Endothelial cell of umbilical vein (primary cell): ENCODE results near the gene ITFG1. TPM values are rescaled to one million over a fixed set of nuclear protein-coding genes. Genes with fewer than 3 reads are reported as not detected.
A peak's percentile ranks its signal among the peaks of the same experiment; 100 is the strongest.

Experiments used
- BruUV-seq: library from RNA; stranded (reverse); fragments of 400-500 nt; replicated peaks from 2 replicates; lab custom pipeline; 2021; lab: Mats Ljungman, UMichigan
- CTCF ChIA-PET: fragments of 300-600, 350-600 bp; sonication (Branson Sonifier 250); formaldehyde crosslinking; loops from one replicate; lab custom pipeline; 2021; ENCODE audit warnings: antibody characterized with exemption, inconsistent platforms; lab: Charles Lee
- POLR2A ChIA-PET: fragments of 300-600, 350-600 bp; sonication (Branson Sonifier 250); formaldehyde crosslinking; loops from one replicate; lab custom pipeline; 2021; ENCODE audit warnings: antibody characterized with exemption, inconsistent platforms; lab: Charles Lee
- DNase-seq: peaks from one replicate; pipeline ENCODE4 v3.0.0-alpha.2; 2011; ENCODE audit warnings: low read depth, low spot score
- FAIRE-seq: peaks from 2 replicates; lab custom pipeline; 2011; peaks lifted over from hg19 to GRCh38; lab: Jason Lieb, UNC
- H2AFZ ChIP-seq: 2 replicates; pipeline ENCODE4 v1.6.0; 2012; ENCODE audit warnings: low read depth, low read length, control low read depth, inconsistent platforms
- H3K27ac ChIP-seq: 2 replicates; pipeline ENCODE4 v1.5.1; 2011; ENCODE audit warnings: low read depth, mild to moderate bottlenecking, control low read depth, low read length, moderate library complexity; ENCODE audit not compliant: insufficient read depth
- H3K27me3 ChIP-seq, 2 experiments: 2 replicates each; pipeline versions ENCODE4 v1.6.0 to v1.6.1; 2011; ENCODE audit warnings: low read length in 2 of 2, mixed read lengths in 1 of 2; ENCODE audit not compliant: control insufficient read depth in 2 of 2, insufficient read depth in 2 of 2
- H3K36me3 ChIP-seq, 2 experiments: 2 replicates in 1 of 2; 3 replicates in 1 of 2; pipeline ENCODE4 v1.5.1; 2011; ENCODE audit warnings: low read length in 2 of 2, mild to moderate bottlenecking in 1 of 2, moderate library complexity in 1 of 2; ENCODE audit not compliant: control insufficient read depth in 2 of 2, insufficient read depth in 2 of 2; ENCODE audit errors: extremely low read depth in 1 of 2
- H3K4me1 ChIP-seq: 3 replicates; pipeline ENCODE4 v1.5.1; 2011; ENCODE audit warnings: mild to moderate bottlenecking, low read length; ENCODE audit not compliant: control insufficient read depth, insufficient read depth; ENCODE audit errors: extremely low read depth
- H3K4me2 ChIP-seq: 2 replicates; pipeline ENCODE4 v1.6.1; 2011; ENCODE audit warnings: low read length, control low read depth, mixed read lengths; ENCODE audit not compliant: insufficient read depth
- H3K4me3 ChIP-seq, 3 experiments: fragments of 200-600 bp in 1 of 3; sonication (generic), shearing (Covaris generic) in 1 of 3; replicated peaks in 1 of 3; 2 replicates each; pipeline ENCODE4 v1.5.1; 2011 to 2016; ENCODE audit warnings: control low read depth in 3 of 3, low read length in 3 of 3, mild to moderate bottlenecking in 2 of 3, inconsistent platforms in 1 of 3, low read depth in 1 of 3, moderate library complexity in 1 of 3; ENCODE audit not compliant: insufficient read depth in 1 of 3
- H3K79me2 ChIP-seq: 2 replicates; pipeline ENCODE4 v1.6.0; 2012; ENCODE audit warnings: low read length, inconsistent platforms; ENCODE audit not compliant: control insufficient read depth, insufficient read depth
- H3K9ac ChIP-seq: replicated peaks from 2 replicates; pipeline ENCODE3; 2011; ENCODE audit warnings: low read length, control low read depth; ENCODE audit not compliant: insufficient read depth; ENCODE audit errors: extremely low read depth
- H3K9me1 ChIP-seq: replicated peaks from 3 replicates; pipeline ENCODE4 v1.6.0; 2011; ENCODE audit warnings: mild to moderate bottlenecking, low read length; ENCODE audit not compliant: control insufficient read depth, insufficient read depth; ENCODE audit errors: extremely low read depth
- H3K9me3 ChIP-seq: replicated peaks from 2 replicates; pipeline ENCODE4 v1.5.1; 2012; ENCODE audit warnings: low read length, inconsistent platforms; ENCODE audit not compliant: control insufficient read depth, insufficient read depth
- H4K20me1 ChIP-seq: replicated peaks from 2 replicates; pipeline ENCODE3; 2011; ENCODE audit warnings: mild to moderate bottlenecking, low read length; ENCODE audit not compliant: control insufficient read depth, insufficient read depth; ENCODE audit errors: extremely low read depth
- CTCF ChIP-seq, 2 donors: IDR thresholded peaks; 1 replicate in 1 of 2; 2 replicates in 1 of 2; pipeline ENCODE4 v1.5.1; 2011; ENCODE audit warnings: low read length in 2 of 2, mild to moderate bottlenecking in 2 of 2, moderate library complexity in 2 of 2, control low read depth in 1 of 2, inconsistent platforms in 1 of 2, low read depth in 1 of 2; ENCODE audit not compliant: insufficient read depth in 1 of 2; ENCODE audit errors: extremely low read depth in 1 of 2
- EZH2 ChIP-seq: IDR thresholded peaks from 2 replicates; pipeline ENCODE4 v1.6.1; 2012; ENCODE audit warnings: borderline replicate concordance, low read depth, mild to moderate bottlenecking, moderate library complexity, low read length, inconsistent platforms; ENCODE audit not compliant: severe bottlenecking
- FOS ChIP-seq: IDR thresholded peaks from 2 replicates; pipeline ENCODE4 v1.6.1; 2011; ENCODE audit warnings: mild to moderate bottlenecking, low read length, moderate library complexity, borderline replicate concordance; ENCODE audit not compliant: insufficient read depth
- GATA2 ChIP-seq: IDR thresholded peaks from 2 replicates; pipeline ENCODE4 v1.7.0; 2011; ENCODE audit warnings: low read depth, mild to moderate bottlenecking, moderate library complexity, mixed read lengths, low read length; ENCODE audit not compliant: insufficient read length, insufficient read depth
- JUN ChIP-seq: IDR thresholded peaks from 2 replicates; pipeline ENCODE4 v1.6.1; 2011; ENCODE audit warnings: borderline replicate concordance, low read depth; ENCODE audit not compliant: insufficient read length, insufficient read depth
- MYC ChIP-seq: IDR thresholded peaks from one replicate; pipeline ENCODE4 v1.6.1; 2011; ENCODE audit warnings: mild to moderate bottlenecking, low read depth, low read length
- POLR2A ChIP-seq: IDR thresholded peaks from 2 replicates; pipeline ENCODE4 v1.6.1; 2012; ENCODE audit warnings: low read depth, mild to moderate bottlenecking, control low read depth, low read length
- POLR2AphosphoS5 ChIP-seq: IDR thresholded peaks from 2 replicates; pipeline ENCODE4 v1.6.1; 2012; ENCODE audit warnings: low read depth, mild to moderate bottlenecking, control low read depth, low read length, moderate library complexity; ENCODE audit not compliant: insufficient read depth
- dilution Hi-C: fragments of 300-500 bp; cut with MboI; formaldehyde crosslinking; loops from one replicate; pipeline ENCODE4 v1.15.0; 2019; ENCODE audit warnings: low sequenced_read_pairs; ENCODE audit not compliant: extremely low pct_ligation_motif_present
- intact Hi-C: fragments of 100-400 bp; cut with micrococcal nuclease; formaldehyde crosslinking; loops from one replicate; pipeline ENCODE4 v1.10.0; 2022
- polyA plus RNA-seq, 4 experiments: library from polyadenylated mRNA; depleted of rRNA in 3 of 4; stranded (reverse) in 3 of 4; unstranded in 1 of 4; fragments of >200 nt; gene quantifications; 2 replicates each; pipeline versions ENCODE4 v1.2.1 to v1.2.3, GENCODE V29; 2011 to 2012; ENCODE audit warnings: missing spikeins in 1 of 4
- total RNA-seq: library from RNA; stranded (reverse); gene quantifications from 2 replicates; pipeline ENCODE4 v1.2.3, GENCODE V29; 2021
- TF ChIP-seq, protein P1 (sequence below): IDR thresholded peaks from 2 replicates; pipeline ENCODE4 v1.6.1; 2011; ENCODE audit not compliant: insufficient read depth, insufficient read length

The ITFG1 gene
- total and polyA plus RNA-seq, 2 donors (not counting 3 experiments of a cell fraction or from before 2014, with no cell fraction given), result 32.1 to 44.2 TPM

DNA sequence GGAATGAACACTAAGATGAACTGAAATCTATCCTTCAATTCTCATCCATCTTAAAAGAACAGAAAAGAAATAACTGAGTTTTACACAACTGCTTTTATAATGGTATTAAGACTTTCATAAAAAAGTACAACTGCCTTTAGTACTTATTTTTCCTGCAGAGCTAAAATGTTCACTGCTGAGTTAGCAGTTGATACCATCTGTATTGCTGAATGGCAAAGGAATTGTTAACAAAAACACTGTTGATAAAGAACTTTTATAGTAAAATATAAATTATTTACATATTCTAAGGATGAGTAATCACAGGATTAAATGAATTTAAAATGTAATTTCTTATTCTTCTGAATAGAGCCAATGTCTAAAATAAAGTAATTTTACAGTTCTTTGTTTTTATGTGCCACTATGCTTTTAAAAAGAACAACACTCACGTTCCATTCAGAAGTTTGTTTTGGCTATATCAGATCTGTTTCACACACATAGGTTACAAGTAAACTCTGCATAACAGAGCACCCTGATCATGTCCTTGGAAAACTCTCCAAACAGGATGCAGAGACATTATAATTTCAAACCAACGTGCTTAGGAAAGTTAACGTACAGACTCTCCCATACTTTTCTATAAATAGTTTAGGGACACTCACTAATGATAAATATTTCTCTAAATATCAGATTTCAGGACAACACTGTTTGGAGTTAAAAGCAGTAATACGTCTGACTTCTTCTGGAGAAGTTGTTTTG is 151.1 kb downstream of the ITFG1 start:
- H3K36me3 ChIP-seq, result no peaks in the 10 kb centered on the region
- FAIRE-seq (no peak), DNase-seq (peak; percentile 34)
- no peak overlapping the region for H3K4me3 ChIP-seq
- TF ChIP-seq POLR2AphosphoS5, result no peak
- TF ChIP-seq GATA2, result no peak
- no peak for TF ChIP-seq JUN
- TF ChIP-seq, protein P1, sequence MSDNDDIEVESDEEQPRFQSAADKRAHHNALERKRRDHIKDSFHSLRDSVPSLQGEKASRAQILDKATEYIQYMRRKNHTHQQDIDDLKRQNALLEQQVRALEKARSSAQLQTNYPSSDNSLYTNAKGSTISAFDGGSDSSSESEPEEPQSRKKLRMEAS, result no peak
- TF ChIP-seq EZH2, result no peak
- TF ChIP-seq FOS, result no peak
- TF ChIP-seq POLR2A, result no peak
- no peak for TF ChIP-seq CTCF (IDR thresholded peaks at IDR 0.05; ENCODE audit: extremely low read depth in 1 of 2, insufficient read depth in 1 of 2, low read depth in 1 of 2, low read length in 2 of 2)
- no peak for TF ChIP-seq MYC
- no peaks in the 10 kb centered on the region for H3K79me2 ChIP-seq
- no peak overlapping the region for H3K9ac ChIP-seq
- BruUV-seq, result no TSS peak
- dilution Hi-C loops, result no loop called here
- POLR2A ChIA-PET, result no interaction called here
- H2AFZ ChIP-seq, result no peak overlapping the region
- H3K27ac ChIP-seq, result no peak overlapping the region
- no peak overlapping the region for H3K4me2 ChIP-seq
- no peaks in the 10 kb centered on the region for H3K9me1 ChIP-seq
- CTCF ChIA-PET, result no interaction called here
- H3K27me3 ChIP-seq, result no peaks in the 10 kb centered on the region
- intact Hi-C loops, result no loop called here
- no peaks in the 10 kb centered on the region for H4K20me1 ChIP-seq
- no peaks in the 10 kb centered on the region for H3K4me1 ChIP-seq
- H3K9me3 ChIP-seq, result no peaks in the 10 kb centered on the region
